AG09319 (cell line): Measurements from ENCODE around the gene TACO1.

Experiments used
- DNase-seq: peaks from one replicate; pipeline ENCODE4 v3.0.0-alpha.2; 2010; ENCODE audit warnings: low read depth; ENCODE audit errors: extremely low read depth
- TF ChIP-seq, protein P1 (sequence below): IDR thresholded peaks from 2 replicates; pipeline ENCODE4 v1.5.1; 2011; ENCODE audit warnings: low read depth, mild to moderate bottlenecking, inconsistent platforms, low read length, moderate library complexity

Gene TACO1

DNA sequence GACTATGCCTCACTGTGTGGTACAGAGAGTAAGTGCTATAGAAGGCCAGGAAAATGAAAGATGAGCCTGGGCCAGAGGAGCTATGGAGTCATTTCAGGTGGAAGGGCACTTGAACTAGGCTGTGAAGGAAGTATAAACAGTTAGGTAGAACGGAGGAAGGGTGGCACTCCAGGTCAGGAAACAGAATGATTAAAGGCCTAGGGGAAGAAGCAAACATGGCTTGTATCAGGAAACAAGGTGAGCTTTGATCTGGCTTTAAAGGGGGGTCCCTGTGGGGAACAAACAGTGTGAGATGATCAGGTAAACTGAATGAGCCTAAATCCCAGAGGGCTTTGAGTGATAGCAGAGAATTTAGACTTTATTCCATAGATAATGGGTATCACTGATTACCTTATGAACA is 38.4 kb downstream of the TACO1 start:
- TF ChIP-seq, protein P1, sequence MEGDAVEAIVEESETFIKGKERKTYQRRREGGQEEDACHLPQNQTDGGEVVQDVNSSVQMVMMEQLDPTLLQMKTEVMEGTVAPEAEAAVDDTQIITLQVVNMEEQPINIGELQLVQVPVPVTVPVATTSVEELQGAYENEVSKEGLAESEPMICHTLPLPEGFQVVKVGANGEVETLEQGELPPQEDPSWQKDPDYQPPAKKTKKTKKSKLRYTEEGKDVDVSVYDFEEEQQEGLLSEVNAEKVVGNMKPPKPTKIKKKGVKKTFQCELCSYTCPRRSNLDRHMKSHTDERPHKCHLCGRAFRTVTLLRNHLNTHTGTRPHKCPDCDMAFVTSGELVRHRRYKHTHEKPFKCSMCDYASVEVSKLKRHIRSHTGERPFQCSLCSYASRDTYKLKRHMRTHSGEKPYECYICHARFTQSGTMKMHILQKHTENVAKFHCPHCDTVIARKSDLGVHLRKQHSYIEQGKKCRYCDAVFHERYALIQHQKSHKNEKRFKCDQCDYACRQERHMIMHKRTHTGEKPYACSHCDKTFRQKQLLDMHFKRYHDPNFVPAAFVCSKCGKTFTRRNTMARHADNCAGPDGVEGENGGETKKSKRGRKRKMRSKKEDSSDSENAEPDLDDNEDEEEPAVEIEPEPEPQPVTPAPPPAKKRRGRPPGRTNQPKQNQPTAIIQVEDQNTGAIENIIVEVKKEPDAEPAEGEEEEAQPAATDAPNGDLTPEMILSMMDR, result no peak
- DNase-seq, result no peak

DNA sequence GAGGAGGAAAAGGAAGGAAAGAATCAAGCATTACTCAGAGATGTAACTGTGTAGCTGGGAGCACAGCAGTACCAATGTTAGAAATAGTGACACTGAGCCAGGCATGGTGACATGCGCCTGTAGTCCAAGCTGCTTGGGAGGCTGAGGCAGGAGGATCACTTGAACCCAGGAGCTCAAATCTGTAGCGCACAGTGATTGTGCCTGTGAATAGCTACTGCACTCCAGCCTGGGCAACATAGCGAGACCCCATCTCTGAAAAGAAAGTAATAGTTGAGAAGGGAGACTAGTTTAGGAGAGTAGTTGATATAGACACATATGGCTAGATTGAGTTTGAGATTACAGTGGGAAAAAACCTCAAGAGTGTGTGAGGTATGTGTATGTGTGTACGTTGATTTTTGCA is 39.3 kb downstream of the TACO1 start:
- DNase-seq, result no peak
- TF ChIP-seq, protein P1, result no peak

DNA sequence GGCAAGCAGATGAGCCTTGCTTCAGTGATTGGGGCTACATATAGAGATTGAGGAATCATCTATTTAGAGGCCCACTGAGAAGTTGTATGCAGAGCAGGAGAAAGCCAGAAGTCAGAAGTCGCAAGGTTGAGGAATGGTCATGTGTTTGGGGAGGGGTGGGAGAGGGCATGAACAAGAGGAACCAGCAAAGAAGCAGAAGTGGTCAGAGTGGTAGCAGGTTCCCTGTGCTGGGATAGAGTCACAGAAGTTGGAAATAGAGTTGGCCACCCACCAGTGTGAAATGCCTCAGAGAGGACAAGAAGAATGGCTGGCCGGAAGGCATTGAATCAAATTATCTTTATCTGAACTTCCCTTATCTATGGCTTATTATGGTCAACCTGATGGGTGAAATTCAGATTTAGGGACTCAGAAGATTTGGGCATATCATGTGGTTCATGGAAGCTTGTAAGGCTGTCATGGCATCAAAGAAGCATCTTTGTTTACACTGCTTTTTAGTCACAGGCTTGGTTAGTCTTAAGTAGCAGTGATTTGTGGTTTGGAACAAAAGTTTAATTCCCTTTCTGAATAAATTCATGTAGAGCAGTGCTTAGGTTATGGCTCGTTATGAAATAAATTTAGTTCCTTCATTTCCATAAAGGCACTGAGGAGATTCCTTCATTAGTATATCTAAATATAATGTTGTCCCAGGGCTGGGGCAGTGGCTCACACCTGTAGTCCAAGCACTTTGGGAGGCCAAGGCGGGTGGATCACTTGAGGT is 41.2 kb downstream of the TACO1 start:
- DNase-seq, result no peak
- TF ChIP-seq, protein P1, result no peak

DNA sequence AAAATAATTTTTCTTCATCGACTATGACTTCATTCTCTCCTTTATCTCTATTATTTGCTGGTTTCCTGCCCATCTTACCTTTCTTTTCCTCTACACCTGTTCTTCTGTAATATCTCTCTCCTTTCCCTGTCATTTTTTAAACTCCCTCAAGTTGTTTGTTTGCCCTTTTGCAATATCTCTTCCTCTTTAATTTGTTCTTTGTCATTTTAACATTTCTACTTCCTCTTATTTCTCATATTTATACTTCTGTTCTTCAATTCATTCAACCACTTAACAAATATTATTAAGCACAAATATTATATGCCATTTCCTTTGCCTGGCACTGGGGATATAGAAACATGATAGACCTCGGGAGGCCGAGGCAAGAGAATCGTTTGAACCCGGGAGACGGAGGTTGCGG is 44.2 kb downstream of the TACO1 start:
- TF ChIP-seq, protein P1, result no peak
- no peak for DNase-seq

DNA sequence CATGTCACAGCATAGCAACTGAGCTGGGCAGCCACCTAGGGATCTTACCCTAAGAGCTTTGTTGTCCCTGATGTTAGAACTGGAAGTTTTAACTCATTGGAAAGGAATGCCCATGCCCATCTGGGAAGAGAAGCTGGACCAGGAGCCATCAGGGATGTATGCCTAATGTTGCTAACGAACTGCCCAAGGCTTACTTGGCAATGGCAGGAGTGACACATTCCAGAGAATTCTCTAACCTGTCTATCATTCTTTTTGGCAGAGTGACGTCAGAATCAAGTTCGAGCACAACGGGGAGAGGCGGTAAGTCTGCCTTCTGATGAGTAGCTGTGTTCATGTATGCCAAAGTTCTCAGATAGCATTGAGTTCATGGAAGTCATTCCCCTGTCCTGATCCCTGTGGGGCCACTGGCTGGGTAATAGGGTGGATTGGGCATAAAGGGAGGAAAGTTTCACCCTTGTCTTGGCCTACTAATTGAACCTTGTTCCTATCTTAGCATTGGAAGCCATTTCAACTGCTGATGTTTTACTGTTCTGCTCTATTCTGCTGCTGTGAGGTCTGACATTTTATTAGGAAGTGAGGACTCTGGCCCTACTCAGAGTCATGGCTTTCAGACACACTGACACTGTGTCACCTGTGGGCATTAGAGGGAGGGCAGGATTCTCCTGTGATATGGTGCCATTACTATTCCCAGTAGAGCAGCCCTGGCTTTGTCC is 45.2 kb downstream of the TACO1 start:
- no peak for DNase-seq
- TF ChIP-seq, protein P1, result no peak

DNA sequence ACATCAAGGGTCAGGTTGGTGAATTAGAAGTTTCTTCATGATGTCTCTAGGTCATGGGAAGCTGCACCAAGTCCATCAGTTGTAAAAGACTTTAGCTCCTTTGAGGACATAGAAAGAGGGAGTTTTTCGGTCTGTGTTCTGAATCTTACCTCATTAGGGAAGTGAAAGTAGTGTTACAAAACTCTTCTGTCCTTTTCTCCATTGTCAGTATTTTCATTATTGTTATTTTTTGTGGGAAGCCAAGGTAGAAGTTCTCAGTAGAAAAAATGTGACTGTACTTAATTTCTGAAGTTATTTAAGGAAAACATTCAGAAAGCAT is 45.8 kb downstream of the TACO1 start:
- TF ChIP-seq, protein P1, result no peak
- DNase-seq, result no peak

DNA sequence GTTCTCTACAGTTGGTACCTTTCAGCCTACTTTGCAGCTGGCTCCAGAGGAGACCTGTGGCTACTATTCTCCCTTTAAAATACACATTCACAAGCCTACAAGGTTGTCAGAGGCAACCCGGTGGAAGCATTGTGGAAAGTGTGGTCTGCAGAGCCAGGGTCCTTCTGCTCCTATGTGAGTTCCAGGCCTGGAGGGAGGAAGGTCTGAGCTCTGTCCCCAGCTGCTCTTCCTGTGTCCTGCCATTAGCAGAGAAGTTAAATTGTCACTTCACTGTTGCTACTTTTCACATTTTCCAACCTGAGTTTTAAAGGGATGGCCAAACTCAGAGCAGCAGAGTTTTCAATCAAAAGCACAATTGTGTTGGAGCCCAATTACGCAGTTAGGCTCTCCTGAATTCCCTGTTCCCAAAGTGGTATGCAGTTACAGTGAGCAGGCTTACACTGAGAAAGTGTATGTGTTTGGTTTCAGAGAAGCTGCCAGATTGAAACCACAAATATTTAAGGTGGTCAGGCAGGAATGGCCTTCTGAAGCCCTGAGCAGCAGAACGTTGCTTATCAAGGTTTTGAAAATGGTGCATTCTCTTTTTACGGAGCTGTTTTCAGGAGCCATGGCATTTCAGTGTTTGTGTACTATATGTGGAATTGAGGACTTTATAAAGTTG is 46.5 kb downstream of the TACO1 start:
- TF ChIP-seq, protein P1, result no peak
- DNase-seq, result no peak
